Right renal pelvis (tissue), 4 donors: ENCODE measurements around the gene SPATA31C1. TPM values are rescaled to one million over a fixed set of nuclear protein-coding genes. Genes with fewer than 3 reads are reported as not detected.
"Not testable (repeated sequence)": the region's sequence is repeated elsewhere in the genome, so short reads cannot be mapped to it uniquely, and the experiment has no call there.

Experiments
- DNase-seq, 4 donors: peaks; one replicate each; pipeline ENCODE4 v3.0.0-alpha.2; 2013; ENCODE audit warnings: low read depth in 4 of 4, low spot score in 3 of 4, missing footprints in 1 of 4
- polyA plus RNA-seq, 4 donors: library from polyadenylated mRNA; unstranded; fragments of 120-200 nt; gene quantifications; one replicate each; pipeline ENCODE4 v1.2.1, GENCODE V29; 2013; ENCODE audit not compliant: insufficient read length in 4 of 4

Gene SPATA31C1
- under 1 TPM; 0.33 to 0.84 (median 0.70) TPM for polyA plus RNA-seq

- DNase-seq, result not testable (repeated sequence)
Observed at GRCh38 chr9:87917662-87918061, at the start of gene SPATA31C1. Gene SPATA31C1 (plus strand): TSS chr9:87917962.

- no peak for DNase-seq
Observed at GRCh38 chr9:87868175-87868574, 49.6 kb upstream of the SPATA31C1 start.

GRCh38 chr9:87868635-87869034 is 49.1 kb upstream of the SPATA31C1 start:
- DNase-seq, result no peak

GRCh38 chr9:87869082-87869481 is 48.7 kb upstream of the SPATA31C1 start:
- no peak for DNase-seq

GRCh38 chr9:87871425-87872078 is 46.2 kb upstream of the SPATA31C1 start:
- no peak for DNase-seq

GRCh38 chr9:87872079-87872624 is 45.6 kb upstream of the SPATA31C1 start:
- no peak for DNase-seq

- DNase-seq, result no peak
Observed at GRCh38 chr9:87873607-87874303, 44.0 kb upstream of the SPATA31C1 start.

GRCh38 chr9:87874304-87874623 is 43.5 kb upstream of the SPATA31C1 start:
- DNase-seq, result peak in 1 of 4 donors; percentile 37

- no peak for DNase-seq
Observed at GRCh38 chr9:87875060-87875459, 42.7 kb upstream of the SPATA31C1 start.

GRCh38 chr9:87875831-87876545 is 41.8 kb upstream of the SPATA31C1 start:
- DNase-seq, result no peak

GRCh38 chr9:87876708-87877107 is 41.1 kb upstream of the SPATA31C1 start:
- no peak for DNase-seq

GRCh38 chr9:87878989-87879511 is 38.7 kb upstream of the SPATA31C1 start:
- no peak for DNase-seq

- no peak for DNase-seq
Observed at GRCh38 chr9:87880116-87880515, 37.6 kb upstream of the SPATA31C1 start.

GRCh38 chr9:87880683-87881082 is 37.1 kb upstream of the SPATA31C1 start:
- no peak for DNase-seq

- DNase-seq, result no peak
Observed at GRCh38 chr9:87882627-87883026, 35.1 kb upstream of the SPATA31C1 start, which contains the start of gene SPATA31E1. Gene SPATA31E1 (plus strand): TSS chr9:87882877. CDS start chr9:87882892, 15 bp downstream.

GRCh38 chr9:87883274-87883673 is 34.5 kb upstream of the SPATA31C1 start:
- DNase-seq, result no peak

- DNase-seq, result no peak
Observed at GRCh38 chr9:87883990-87884389, 33.8 kb upstream of the SPATA31C1 start.

GRCh38 chr9:87884578-87885459 is 32.9 kb upstream of the SPATA31C1 start:
- no peak for DNase-seq

- DNase-seq, result no peak
Observed at GRCh38 chr9:87885484-87886189, 32.1 kb upstream of the SPATA31C1 start.
